GM19351 (cell line): ENCODE results near the gene DLGAP4.

Experiments
- ATAC-seq: cut with Tn5 transposase; IDR thresholded peaks from one replicate; pipeline ENCODE4 v1.9.1; 2021; ENCODE audit warnings: mild to moderate bottlenecking, moderate library complexity; ENCODE audit not compliant: unreplicated experiment

The DLGAP4 gene, protein sequence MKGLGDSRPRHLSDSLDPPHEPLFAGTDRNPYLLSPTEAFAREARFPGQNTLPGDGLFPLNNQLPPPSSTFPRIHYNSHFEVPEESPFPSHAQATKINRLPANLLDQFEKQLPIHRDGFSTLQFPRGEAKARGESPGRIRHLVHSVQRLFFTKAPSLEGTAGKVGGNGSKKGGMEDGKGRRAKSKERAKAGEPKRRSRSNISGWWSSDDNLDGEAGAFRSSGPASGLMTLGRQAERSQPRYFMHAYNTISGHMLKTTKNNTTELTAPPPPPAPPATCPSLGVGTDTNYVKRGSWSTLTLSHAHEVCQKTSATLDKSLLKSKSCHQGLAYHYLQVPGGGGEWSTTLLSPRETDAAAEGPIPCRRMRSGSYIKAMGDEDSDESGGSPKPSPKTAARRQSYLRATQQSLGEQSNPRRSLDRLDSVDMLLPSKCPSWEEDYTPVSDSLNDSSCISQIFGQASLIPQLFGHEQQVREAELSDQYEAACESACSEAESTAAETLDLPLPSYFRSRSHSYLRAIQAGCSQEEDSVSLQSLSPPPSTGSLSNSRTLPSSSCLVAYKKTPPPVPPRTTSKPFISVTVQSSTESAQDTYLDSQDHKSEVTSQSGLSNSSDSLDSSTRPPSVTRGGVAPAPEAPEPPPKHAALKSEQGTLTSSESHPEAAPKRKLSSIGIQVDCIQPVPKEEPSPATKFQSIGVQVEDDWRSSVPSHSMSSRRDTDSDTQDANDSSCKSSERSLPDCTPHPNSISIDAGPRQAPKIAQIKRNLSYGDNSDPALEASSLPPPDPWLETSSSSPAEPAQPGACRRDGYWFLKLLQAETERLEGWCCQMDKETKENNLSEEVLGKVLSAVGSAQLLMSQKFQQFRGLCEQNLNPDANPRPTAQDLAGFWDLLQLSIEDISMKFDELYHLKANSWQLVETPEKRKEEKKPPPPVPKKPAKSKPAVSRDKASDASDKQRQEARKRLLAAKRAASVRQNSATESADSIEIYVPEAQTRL

GRCh38 chr20:36305602-36306551 lies at the start of gene DLGAP4:
DLGAP4 (plus strand) TSS chr20:36306339; CDS start chr20:36431718, 125,379 bp downstream.
- no peak for ATAC-seq

DNA sequence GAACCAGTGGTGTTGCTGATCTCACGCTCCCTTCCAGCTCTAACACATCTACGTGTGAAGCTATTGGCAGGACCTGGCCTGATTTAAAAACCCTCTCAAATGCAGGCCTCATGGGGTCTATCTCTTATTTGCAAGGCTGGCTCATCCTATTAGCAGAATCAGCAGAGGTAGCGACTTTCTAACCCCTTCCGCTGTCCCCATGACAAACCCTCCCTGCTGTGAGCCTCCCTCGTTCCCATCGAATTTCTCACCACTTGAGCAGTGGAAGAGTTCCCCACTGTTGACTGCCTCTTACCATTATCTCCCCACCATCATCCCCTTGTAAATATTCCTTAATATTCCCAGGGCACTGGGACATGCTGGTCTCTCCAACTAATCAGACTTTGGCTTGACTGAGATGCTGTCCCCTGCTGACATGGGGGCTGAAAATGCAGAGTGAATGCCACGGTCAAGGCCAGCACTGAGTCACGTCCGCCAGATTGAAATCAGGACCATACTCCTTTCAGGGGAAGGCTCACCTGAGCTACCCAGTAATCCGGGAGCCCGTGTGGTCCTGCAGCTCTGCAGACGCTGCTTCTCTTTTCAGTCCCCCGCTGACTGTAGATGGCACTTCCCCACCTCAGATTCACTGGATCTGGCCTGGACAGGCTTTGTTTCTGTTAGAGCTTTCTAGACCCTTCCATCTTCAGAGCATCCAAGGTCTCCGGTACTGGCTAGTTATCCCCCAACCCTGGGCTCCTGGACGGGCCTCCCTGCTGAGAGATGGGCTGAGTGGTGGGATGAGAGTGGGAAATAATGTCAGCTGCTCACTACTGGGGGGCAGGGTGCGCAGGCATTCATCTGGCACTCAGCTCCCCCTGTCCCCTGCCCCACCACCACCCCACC lies 46.7 kb upstream of the DLGAP4 start:
- no peak for ATAC-seq

- ATAC-seq, result no peak
Measured at GRCh38 chr20:36260316-36260715, 45.8 kb upstream of the DLGAP4 start.

DNA sequence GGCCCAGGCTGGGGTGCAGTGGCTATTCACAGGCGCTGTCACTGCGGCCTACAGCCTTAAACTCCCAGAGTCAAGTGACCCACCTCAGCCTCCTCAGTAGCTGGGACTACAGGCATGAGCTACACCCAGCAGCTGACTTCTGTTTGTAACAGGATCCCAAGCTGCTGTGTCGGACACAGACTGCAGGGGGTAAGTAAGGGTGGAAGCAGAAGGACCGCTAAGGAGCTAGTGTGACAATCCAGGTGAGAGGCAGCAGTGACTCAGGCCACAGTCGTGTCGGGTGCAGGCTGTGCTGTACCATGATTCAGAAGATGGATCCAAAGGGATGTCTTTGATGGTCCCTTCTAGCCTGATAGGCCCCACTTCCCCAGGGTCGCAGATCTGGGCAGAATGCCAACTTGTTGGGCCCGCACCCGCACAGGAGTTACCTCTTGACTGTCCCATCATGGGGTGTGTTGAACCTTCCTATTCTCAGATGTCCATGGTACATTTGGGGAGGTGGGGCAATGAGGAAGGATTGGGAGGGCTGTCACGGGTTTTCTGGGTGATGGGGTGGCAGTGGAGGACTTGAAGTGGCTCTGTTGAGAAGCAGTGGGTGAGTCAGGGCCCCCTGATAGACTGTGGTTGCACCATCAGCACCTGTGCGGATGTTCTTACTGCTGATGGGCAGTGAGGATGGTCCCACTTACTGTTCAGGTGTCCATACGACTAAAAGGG lies 44.6 kb upstream of the DLGAP4 start:
- ATAC-seq, result no peak

- no peak for ATAC-seq
Measured at GRCh38 chr20:36262440-36262839, 43.7 kb upstream of the DLGAP4 start.

DNA sequence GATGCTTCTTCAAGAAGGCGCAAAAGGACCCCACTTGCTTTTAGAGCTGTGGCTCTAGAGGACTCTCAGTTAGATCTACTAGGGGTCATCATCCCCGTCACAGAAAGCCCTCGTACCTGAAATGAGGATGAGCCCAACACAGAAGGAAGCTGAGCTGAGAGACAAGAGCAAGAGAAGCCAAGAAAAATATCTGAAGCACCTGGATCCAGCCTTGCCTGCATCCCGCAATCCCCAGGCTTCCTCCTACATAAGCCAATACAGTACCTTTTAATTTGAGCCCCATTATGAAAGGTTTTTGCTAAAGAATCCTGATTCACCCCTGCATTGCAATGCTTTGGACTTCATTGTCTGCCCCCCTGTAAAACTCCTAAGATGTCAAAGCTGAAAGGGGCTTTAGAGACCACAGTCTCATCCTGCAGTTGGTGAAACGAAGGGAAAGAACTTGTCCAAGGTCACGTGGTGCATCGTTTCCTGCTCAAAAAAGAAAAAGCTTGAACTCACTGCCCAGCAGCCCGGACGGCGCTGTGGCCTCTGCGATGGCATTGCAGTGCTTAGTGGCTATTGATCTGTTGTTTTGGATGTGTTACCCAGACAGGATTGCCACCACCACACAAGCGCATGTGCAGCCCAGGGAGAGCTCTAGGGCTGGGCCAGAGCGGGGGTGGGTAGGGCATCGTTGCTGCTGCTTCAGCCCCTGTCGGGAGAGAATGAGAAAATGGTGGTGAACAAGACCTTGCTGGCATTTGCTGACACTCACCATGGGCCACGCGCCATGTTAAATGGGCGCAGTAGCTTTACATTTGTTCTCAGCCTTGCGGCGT lies 41.5 kb upstream of the DLGAP4 start:
- no peak for ATAC-seq

DNA sequence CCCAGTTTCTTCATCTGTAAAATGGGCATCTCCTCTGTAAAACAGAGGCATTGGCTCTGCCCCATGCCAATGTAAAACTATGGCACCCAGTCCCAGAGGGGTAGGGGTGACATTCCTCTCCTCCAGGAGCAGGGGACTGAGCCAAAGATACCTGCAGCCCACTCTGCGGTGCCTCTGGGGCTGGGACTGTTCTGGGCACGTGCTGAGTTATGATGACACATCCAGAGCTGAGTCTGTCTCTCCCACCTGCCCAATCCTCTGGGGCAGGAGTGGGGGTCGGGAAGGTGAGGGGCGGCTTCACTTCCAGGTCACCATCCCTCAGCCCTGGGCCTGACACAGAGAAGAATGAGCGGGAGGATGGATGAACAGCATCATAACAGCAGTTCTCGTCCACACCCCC lies 40.0 kb upstream of the DLGAP4 start:
- ATAC-seq, result no peak

DNA sequence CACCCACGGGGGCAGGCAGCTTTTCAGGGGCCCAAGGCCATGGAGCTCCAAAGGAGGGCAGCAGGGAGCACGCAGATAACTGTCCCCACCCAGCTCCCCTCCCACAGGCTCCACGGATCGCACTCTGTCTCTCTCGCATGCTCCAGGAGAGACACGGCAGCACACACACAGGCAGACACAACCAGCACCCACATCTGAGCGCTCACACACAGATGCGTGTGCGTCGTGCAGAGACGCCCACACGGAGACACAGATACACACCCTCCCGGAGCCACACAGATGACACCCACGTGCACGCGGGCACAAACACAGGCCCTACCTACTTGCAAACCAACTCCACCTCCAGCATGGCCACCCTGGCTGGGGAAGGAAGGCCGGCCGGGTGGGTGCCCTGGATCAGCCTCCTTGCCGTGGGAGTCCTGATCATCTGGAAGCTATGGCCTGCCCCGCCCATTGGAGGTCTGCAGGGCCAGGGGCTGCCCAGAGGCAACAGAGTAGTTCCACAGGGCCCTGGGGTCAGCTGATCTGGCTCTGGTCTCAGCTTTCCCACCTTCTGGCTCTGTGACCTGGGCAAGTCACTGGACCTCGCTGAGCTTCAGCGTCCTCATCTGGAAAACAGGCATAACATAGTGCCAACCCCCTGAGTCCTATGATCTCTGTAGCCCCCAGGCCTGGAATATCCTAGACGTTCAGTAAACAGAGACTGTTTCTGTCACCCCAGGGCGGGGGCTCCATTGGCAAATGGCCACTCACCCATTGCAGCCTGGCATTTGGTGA lies 38.3 kb upstream of the DLGAP4 start:
- ATAC-seq, result no peak

GRCh38 chr20:36268440-36269342 lies 37.4 kb upstream of the DLGAP4 start:
- ATAC-seq, result no peak

DNA sequence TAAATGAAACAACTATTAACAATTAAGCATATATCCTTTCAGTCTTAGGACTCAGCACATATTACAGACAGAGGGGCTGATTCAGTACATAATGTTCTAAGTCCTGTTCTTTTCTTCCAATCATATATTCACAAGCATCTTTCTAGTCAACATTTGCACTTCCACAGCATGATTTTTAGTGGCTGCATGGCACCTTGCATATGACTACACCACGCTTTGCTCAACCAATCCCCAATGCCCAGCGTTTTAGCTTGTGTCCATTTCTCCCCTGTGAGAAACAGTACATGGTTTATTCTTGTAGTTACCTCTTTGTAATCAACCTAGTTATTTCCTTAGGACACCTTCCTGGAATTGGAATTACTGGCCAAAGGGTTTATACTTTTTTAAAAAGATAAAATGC lies 36.6 kb upstream of the DLGAP4 start:
- no peak for ATAC-seq

- ATAC-seq, result no peak
Measured at GRCh38 chr20:36270744-36271638, 35.1 kb upstream of the DLGAP4 start.

DNA sequence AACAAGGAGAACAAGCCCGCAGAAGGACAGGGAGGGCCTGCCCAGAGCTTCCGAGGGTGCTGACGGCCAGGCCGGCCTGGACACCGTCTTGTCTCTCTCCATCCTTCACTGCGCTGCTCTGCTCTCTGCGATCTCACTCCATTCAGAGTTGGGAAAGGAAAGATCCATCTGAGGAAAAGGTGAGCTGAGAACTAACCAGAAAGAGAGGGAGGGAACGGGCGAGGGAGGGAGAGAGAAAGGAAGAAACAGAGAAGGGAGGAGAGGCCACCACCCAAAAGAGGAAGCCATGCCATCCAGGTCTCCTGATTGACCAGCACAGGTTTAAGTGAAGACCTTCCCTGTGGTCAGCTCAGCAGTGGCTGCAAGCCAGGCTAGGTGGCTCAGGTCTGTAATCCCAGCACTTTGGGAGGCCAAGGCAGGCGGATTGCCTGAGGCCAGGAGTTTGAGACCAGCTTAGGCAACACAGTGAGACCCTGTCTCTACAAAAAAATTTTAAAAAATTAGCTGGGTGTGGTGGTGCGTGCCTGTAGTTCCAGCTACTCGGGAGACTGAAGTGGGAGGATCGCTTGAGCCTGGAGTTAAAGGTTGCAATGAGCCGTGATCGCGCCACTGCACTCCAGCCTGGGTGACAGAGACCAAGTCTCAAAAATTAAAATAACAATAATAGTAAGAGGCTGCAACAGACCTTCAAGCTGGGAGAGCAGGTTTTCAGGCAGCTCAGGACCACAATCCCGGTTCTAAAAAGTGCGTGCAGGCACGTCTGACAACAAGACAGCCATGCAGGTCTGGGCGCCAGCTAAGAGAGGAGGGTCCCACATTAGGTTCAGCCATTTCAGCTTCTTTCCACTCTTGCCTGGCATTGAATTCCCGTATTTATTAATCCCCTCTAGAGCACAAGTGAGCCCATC lies 34.2 kb upstream of the DLGAP4 start:
- ATAC-seq, result no peak

GRCh38 chr20:36272547-36273220 lies 33.5 kb upstream of the DLGAP4 start:
- no peak for ATAC-seq
